ENCODE results near the gene DOCK3. TPM values are rescaled to one million over a fixed set of nuclear protein-coding genes. Genes with fewer than 3 reads are reported as not detected.

DOCK3 gene
- total RNA-seq, 2 experiments from 2014 or later, result 0.93 to 1.1 TPM

DNA sequence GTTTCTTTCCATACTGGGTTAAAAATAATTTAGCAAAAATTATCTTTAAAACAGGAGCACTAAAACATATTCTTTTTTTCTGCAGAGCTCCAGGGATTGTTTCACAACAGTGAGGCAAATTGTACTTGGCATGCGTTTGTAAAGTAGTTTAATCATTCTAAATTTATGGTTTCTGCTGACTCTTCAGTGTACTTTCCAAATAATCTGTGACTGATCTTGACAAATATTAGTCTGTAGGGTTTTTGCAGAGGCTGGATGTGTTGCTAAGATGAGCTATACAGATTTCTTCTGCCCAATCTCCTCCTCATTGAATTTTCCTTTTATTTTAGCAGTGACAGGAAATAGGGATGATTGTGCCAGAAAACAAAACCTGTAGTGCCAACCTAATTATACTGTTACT lies 382.4 kb downstream of the DOCK3 start:
- Histone ChIP-seq H3K4me1 (ENCODE audit: insufficient read depth, low read length) (no peaks in the 10 kb centered on the region), H3K36me3 (ENCODE audit: insufficient read depth, low read length) (no peaks in the 10 kb centered on the region), H3K9me3 (ENCODE audit: control insufficient read depth in 1 of 2, insufficient read depth in 1 of 2, low read length in 2 of 2) (no peaks in the 10 kb centered on the region), H3K27me3 (ENCODE audit: control insufficient read depth in 1 of 2, insufficient read depth in 2 of 2, low read length in 2 of 2) (no peaks in the 10 kb centered on the region), H3K4me3 (ENCODE audit: low read length) (no peak overlapping the region), H3K27ac (ENCODE audit: low read depth in 1 of 2, low read length in 2 of 2) (no peak overlapping the region)
- Mint-ChIP-seq H3K27me3 (no peaks in the 10 kb centered on the region), H3K4me1 (ENCODE audit: low read depth) (no peaks in the 10 kb centered on the region), H3K9me3 (no peaks in the 10 kb centered on the region), H3K36me3 (ENCODE audit: low read depth) (no peaks in the 10 kb centered on the region), H3K4me3 (no peak overlapping the region), H3K27ac (no peak overlapping the region)
- ChIA-PET POLR2A (no interaction called here), CTCF (no interaction called here)
- no peak for ATAC-seq (ENCODE audit: poor library complexity)
- no peak for DNase-seq
- intact Hi-C loops (cut with DNase I, micrococcal nuclease), result no loop called here
- TF ChIP-seq CTCF (IDR thresholded peaks at IDR 0.05), result no peak

DNA sequence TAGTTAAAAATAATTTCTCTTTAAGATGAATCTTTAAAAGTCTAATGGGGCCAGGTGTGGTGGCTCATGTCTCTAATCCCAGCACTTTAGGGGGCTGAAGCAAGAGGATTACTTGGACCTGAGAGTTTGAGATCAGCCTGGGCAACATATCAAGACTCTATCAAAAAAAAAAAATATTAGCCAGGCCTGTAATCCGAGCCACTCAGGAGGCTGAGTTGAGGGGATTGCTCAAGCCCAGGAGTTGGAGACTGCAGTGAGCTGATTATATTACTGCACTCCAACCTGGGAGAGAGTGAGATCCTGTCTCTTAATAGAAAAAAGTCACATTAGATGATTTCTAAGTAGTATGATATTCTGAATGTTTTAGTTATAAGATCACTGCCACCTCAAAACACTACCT lies 388.3 kb downstream of the DOCK3 start:
- DNase-seq, result no peak
- intact Hi-C loops (cut with DNase I, micrococcal nuclease), result no loop called here
- no peak for ATAC-seq (ENCODE audit: poor library complexity)
- POLR2A ChIA-PET, result no interaction called here
- Histone ChIP-seq H3K4me1 (ENCODE audit: insufficient read depth, low read length) (no peaks in the 10 kb centered on the region), H3K27me3 (ENCODE audit: control insufficient read depth in 1 of 2, insufficient read depth in 2 of 2, low read length in 2 of 2) (no peaks in the 10 kb centered on the region), H3K36me3 (ENCODE audit: insufficient read depth, low read length) (no peaks in the 10 kb centered on the region), H3K9me3 (ENCODE audit: control insufficient read depth in 1 of 2, insufficient read depth in 1 of 2, low read length in 2 of 2) (no peaks in the 10 kb centered on the region), H3K4me3 (ENCODE audit: low read length) (no peak overlapping the region), H3K27ac (ENCODE audit: low read depth in 1 of 2, low read length in 2 of 2) (no peak overlapping the region)
- no peak overlapping the region for H3K4me3 Mint-ChIP-seq
- H3K4me1 Mint-ChIP-seq (ENCODE audit: low read depth), result no peaks in the 10 kb centered on the region
- no peak overlapping the region for H3K27ac Mint-ChIP-seq
- H3K27me3 Mint-ChIP-seq, result no peaks in the 10 kb centered on the region
- H3K36me3 Mint-ChIP-seq (ENCODE audit: low read depth), result no peaks in the 10 kb centered on the region
- CTCF ChIA-PET, result no interaction called here
- H3K9me3 Mint-ChIP-seq, result no peaks in the 10 kb centered on the region
- TF ChIP-seq CTCF (IDR thresholded peaks at IDR 0.05), result no peak

- intact Hi-C loops (cut with DNase I, micrococcal nuclease), result no loop called here
- no peaks in the 10 kb centered on the region for H3K4me1 ChIP-seq (ENCODE audit: insufficient read depth, low read length)
- H3K27ac Mint-ChIP-seq, result no peak overlapping the region
- no peak for TF ChIP-seq CTCF (IDR thresholded peaks at IDR 0.05)
- H3K4me1 Mint-ChIP-seq (ENCODE audit: low read depth), result no peaks in the 10 kb centered on the region
- no peaks in the 10 kb centered on the region for H3K36me3 ChIP-seq (ENCODE audit: insufficient read depth, low read length)
- H3K27me3 Mint-ChIP-seq, result no peaks in the 10 kb centered on the region
- CTCF ChIA-PET, result no interaction called here
- no peaks in the 10 kb centered on the region for H3K9me3 ChIP-seq (ENCODE audit: control insufficient read depth in 1 of 2, insufficient read depth in 1 of 2, low read length in 2 of 2)
- POLR2A ChIA-PET, result no interaction called here
- no peaks in the 10 kb centered on the region for H3K36me3 Mint-ChIP-seq (ENCODE audit: low read depth)
- no peak overlapping the region for H3K27ac ChIP-seq (ENCODE audit: low read depth in 1 of 2, low read length in 2 of 2)
- H3K27me3 ChIP-seq (ENCODE audit: control insufficient read depth in 1 of 2, insufficient read depth in 2 of 2, low read length in 2 of 2), result no peaks in the 10 kb centered on the region
- H3K4me3 Mint-ChIP-seq, result no peak overlapping the region
- H3K9me3 Mint-ChIP-seq, result no peaks in the 10 kb centered on the region
- DNase-seq (no peak), ATAC-seq (ENCODE audit: poor library complexity) (no peak)
- H3K4me3 ChIP-seq (ENCODE audit: low read length), result no peak overlapping the region
Measured at GRCh38 chr3:51075221-51075775, 400.6 kb downstream of the DOCK3 start.
